M059J (cell line): ENCODE measurements around the gene ASIC1. TPM values are rescaled to one million over a fixed set of nuclear protein-coding genes. Genes with fewer than 3 reads are reported as not detected.

Source experiments
- DNase-seq: peaks from one replicate; pipeline ENCODE4 v3.0.0-alpha.2; 2012; ENCODE audit warnings: low read depth
- total RNA-seq: library from RNA; depleted of rRNA; stranded (reverse); fragments of >200 nt; shearing (Covaris generic); gene quantifications from 2 replicates; pipeline ENCODE4 v1.2.3, GENCODE V29; 2014

The ASIC1 gene
- total RNA-seq, 1 experiment from 2014 or later: 4.2 TPM

- no peak for DNase-seq
Measured at GRCh38 chr12:50107416-50108268, 50.2 kb downstream of the ASIC1 start.

GRCh38 chr12:50109319-50109718 lies 51.9 kb downstream of the ASIC1 start:
- no peak for DNase-seq

- peak; percentile 22 for DNase-seq
Measured at GRCh38 chr12:50110127-50110761, 52.8 kb downstream of the ASIC1 start.

GRCh38 chr12:50110762-50111351 lies 53.5 kb downstream of the ASIC1 start:
- peak; percentile 73 for DNase-seq

- no peak for DNase-seq
Measured at GRCh38 chr12:50111395-50111692, 53.9 kb downstream of the ASIC1 start.

- peak; percentile 99 for DNase-seq
Measured at GRCh38 chr12:50111693-50112455, 54.5 kb downstream of the ASIC1 start, which contains the start of gene COX14. COX14 (plus strand) TSS chr12:50112236; CDS start chr12:50120044, 7,808 bp downstream.

GRCh38 chr12:50112456-50113218 lies 55.2 kb downstream of the ASIC1 start:
- DNase-seq: peak; percentile 60

GRCh38 chr12:50117057-50117622 lies 59.7 kb downstream of the ASIC1 start:
- DNase-seq: no peak

GRCh38 chr12:50119387-50119786 lies 62.0 kb downstream of the ASIC1 start:
- DNase-seq: no peak

- DNase-seq: no peak
Measured at GRCh38 chr12:50120521-50120920, 63.1 kb downstream of the ASIC1 start.

- no peak for DNase-seq
Measured at GRCh38 chr12:50120953-50121352, 63.6 kb downstream of the ASIC1 start.

- no peak for DNase-seq
Measured at GRCh38 chr12:50121641-50122040, 64.2 kb downstream of the ASIC1 start.

GRCh38 chr12:50123203-50123602 lies 65.8 kb downstream of the ASIC1 start:
- no peak for DNase-seq

- DNase-seq: no peak
Measured at GRCh38 chr12:50127546-50127945, 70.2 kb downstream of the ASIC1 start.

GRCh38 chr12:50129290-50129689 lies 71.9 kb downstream of the ASIC1 start:
- no peak for DNase-seq

- DNase-seq: peak; percentile 61
Measured at GRCh38 chr12:50132505-50133135, 75.2 kb downstream of the ASIC1 start.
